ENCODE data around the gene TOM1L2.
A peak's percentile ranks its signal among the peaks of the same experiment; 100 is the strongest.

The TOM1L2 gene

DNA sequence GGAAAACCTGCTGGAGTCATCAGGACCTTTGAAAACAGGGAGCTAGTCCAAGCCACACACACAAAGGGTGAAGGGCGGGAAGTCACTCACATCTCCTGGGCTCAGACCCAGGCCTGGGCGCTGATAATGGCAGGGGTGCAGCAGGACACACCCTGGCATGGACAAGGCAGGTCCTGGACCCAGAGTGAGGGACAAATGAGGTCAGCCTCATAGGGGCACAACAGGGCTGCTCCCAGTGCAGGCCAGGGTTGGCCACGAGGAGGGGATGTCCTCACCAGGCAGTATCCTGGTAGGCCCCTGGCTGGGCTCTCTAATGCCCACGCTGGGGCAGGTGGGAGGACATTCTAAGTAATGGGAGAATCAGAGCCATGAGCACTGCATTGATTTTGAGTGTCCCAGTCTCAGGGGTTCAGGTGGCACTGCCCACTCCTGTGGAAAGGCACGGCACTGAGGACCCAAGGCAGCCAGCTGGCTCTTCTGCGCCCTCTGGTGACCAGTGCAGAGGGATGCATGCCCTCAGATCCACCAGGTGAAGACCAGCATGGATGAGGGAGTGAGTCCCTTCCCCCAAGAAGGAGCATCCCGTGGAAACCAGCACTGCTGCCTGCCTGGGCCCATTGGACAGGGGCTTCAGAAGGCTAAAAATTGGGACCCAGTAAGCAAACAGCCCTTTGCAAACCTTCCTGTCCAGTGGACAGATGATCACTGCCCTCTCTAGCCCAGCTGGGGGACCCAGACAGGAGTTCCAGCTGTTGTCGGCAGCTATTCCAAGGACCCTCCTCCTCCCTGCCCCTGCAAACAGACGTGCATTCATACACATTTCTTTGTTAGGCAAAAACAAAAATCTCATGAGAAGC lies 112.1 kb downstream of the TOM1L2 start:
- H3K4me3 ChIP-seq (ENCODE audit: insufficient read depth, low read depth, low read length, poor library complexity, severe bottlenecking): no peak overlapping the region
- H3K27me3 ChIP-seq (replicated peaks; ENCODE audit: control insufficient read depth, insufficient read depth, low read length, poor library complexity, severe bottlenecking): no peaks in the 10 kb centered on the region
- no peak overlapping the region for H3K27ac ChIP-seq (ENCODE audit: insufficient read depth, low read length, poor library complexity, severe bottlenecking)
- H3K36me3 ChIP-seq (ENCODE audit: control insufficient read depth, insufficient read depth, low read length): peaks cover 3% of the 10 kb centered on the region
- H3K9me3 ChIP-seq (ENCODE audit: control insufficient read depth, low read length): no peaks in the 10 kb centered on the region
- peak; percentile 53 to 56 (median 56) for DNase-seq
- H3K4me1 ChIP-seq (ENCODE audit: control insufficient read depth, insufficient read depth, low read length, poor library complexity, severe bottlenecking): peaks cover 13% of the 10 kb centered on the region

DNA sequence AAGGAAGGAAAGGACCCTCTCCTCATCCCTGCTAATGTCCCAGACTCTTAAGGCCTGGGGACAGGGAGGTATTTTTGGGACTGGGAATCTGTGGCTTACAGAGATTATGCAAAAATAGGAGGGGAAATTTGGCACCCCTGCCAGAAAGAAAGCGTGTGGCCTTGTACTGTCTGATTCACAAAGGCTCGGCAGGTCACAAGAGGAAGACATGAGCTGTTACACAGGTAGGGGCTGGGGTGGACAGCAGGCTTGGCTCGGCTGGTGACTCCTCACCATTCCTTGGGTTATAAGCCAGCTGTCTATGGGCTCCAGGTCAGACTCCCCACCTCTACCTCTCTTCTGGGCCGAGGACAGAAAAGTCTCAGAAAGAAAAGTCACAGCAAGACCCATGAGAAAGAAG lies 114.7 kb downstream of the TOM1L2 start:
- H3K36me3 ChIP-seq (ENCODE audit: control insufficient read depth, insufficient read depth, low read length): peaks cover 3% of the 10 kb centered on the region
- DNase-seq: no peak
- no peak overlapping the region for H3K27ac ChIP-seq (ENCODE audit: insufficient read depth, low read length, poor library complexity, severe bottlenecking)
- peaks cover 7% of the 10 kb centered on the region for H3K4me1 ChIP-seq (ENCODE audit: control insufficient read depth, insufficient read depth, low read length, poor library complexity, severe bottlenecking)
- no peaks in the 10 kb centered on the region for H3K27me3 ChIP-seq (replicated peaks; ENCODE audit: control insufficient read depth, insufficient read depth, low read length, poor library complexity, severe bottlenecking)
- H3K9me3 ChIP-seq (ENCODE audit: control insufficient read depth, low read length): no peaks in the 10 kb centered on the region
- H3K4me3 ChIP-seq (ENCODE audit: insufficient read depth, low read depth, low read length, poor library complexity, severe bottlenecking): no peak overlapping the region

DNA sequence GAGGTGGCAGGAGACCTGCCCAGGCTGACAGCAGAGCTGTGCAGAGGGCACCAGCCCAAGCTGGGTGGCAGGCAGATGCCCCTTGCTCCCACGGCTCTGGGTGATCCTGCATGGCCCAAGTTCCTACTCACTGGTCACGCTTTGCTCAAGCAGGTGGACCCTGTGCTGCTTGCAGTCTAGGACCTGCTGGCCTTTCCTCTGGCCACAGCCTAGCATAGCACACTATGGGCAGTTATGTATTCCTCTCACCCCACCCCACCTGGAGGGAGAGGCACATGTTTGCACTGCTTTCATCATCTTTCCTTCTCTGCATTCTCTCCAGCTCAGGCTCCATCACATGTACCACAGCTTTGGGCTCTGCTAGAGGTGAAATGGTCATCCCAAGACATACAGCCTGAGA lies 115.8 kb downstream of the TOM1L2 start:
- peaks cover 3% of the 10 kb centered on the region for H3K36me3 ChIP-seq (ENCODE audit: control insufficient read depth, insufficient read depth, low read length)
- H3K9me3 ChIP-seq (ENCODE audit: control insufficient read depth, low read length): no peaks in the 10 kb centered on the region
- DNase-seq: no peak
- no peak overlapping the region for H3K4me3 ChIP-seq (ENCODE audit: insufficient read depth, low read depth, low read length, poor library complexity, severe bottlenecking)
- peaks cover 7% of the 10 kb centered on the region for H3K4me1 ChIP-seq (ENCODE audit: control insufficient read depth, insufficient read depth, low read length, poor library complexity, severe bottlenecking)
- H3K27me3 ChIP-seq (replicated peaks; ENCODE audit: control insufficient read depth, insufficient read depth, low read length, poor library complexity, severe bottlenecking): no peaks in the 10 kb centered on the region
- no peak overlapping the region for H3K27ac ChIP-seq (ENCODE audit: insufficient read depth, low read length, poor library complexity, severe bottlenecking)

DNA sequence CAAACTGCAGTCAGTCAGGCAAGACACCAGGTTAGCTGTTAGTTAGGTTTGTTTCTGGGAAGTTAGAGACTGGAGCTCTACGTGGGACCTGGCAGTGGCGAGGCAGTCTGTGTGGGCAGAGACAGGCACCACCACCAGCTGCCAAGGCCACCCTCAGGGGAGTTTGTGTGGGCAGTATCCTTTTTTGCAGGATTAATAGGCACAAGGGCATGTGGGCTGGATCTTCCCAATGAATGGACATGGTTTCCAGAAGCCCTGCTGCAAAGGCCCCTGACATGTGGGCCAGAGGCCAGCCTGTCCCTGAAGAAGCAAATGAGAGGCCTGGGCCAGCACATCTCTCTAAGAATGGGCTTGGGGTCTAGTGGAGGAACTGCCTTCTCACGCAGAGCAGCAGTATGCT lies 116.2 kb downstream of the TOM1L2 start:
- H3K9me3 ChIP-seq (ENCODE audit: control insufficient read depth, low read length): no peaks in the 10 kb centered on the region
- DNase-seq: no peak
- H3K4me1 ChIP-seq (ENCODE audit: control insufficient read depth, insufficient read depth, low read length, poor library complexity, severe bottlenecking): peaks cover 7% of the 10 kb centered on the region
- H3K27ac ChIP-seq (ENCODE audit: insufficient read depth, low read length, poor library complexity, severe bottlenecking): no peak overlapping the region
- H3K27me3 ChIP-seq (replicated peaks; ENCODE audit: control insufficient read depth, insufficient read depth, low read length, poor library complexity, severe bottlenecking): no peaks in the 10 kb centered on the region
- H3K36me3 ChIP-seq (ENCODE audit: control insufficient read depth, insufficient read depth, low read length): no peaks in the 10 kb centered on the region
- no peak overlapping the region for H3K4me3 ChIP-seq (ENCODE audit: insufficient read depth, low read depth, low read length, poor library complexity, severe bottlenecking)

DNA sequence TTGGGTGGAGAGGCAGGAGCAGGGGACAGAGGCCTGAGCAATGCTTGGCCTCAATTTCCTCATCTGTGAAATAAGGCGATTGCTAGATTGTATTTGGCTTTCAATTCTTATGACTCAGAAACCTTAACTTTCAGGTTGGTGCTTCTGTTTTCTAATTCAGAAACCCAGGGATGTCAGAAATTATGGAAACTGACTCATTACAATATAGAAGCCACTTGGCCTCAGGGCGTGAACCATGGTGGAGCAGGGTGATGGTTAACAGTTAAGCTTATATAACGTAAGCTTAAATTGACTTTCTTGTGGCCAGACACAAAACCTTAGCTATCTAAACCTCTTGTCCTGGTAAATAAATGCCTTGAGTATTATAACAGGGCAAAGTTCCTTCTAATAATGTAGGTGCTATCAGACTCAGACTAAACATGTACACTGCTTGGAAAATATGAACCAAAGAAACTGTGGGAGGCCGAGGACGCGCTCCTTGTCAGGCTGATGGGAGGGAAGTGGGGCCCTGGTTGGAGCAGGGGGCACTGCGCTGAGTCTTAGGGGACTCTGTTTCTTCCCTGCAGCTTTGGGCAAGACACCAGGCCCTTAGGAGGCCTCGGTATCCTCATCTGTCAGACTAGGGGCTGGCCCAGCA lies 118.3 kb downstream of the TOM1L2 start:
- Histone ChIP-seq H3K9me3 (ENCODE audit: control insufficient read depth, low read length) (no peaks in the 10 kb centered on the region), H3K36me3 (ENCODE audit: control insufficient read depth, insufficient read depth, low read length) (no peaks in the 10 kb centered on the region), H3K4me1 (ENCODE audit: control insufficient read depth, insufficient read depth, low read length, poor library complexity, severe bottlenecking) (peaks cover 19% of the 10 kb centered on the region), H3K27ac (ENCODE audit: insufficient read depth, low read length, poor library complexity, severe bottlenecking) (no peak overlapping the region), H3K27me3 (replicated peaks; ENCODE audit: control insufficient read depth, insufficient read depth, low read length, poor library complexity, severe bottlenecking) (no peaks in the 10 kb centered on the region), H3K4me3 (ENCODE audit: insufficient read depth, low read depth, low read length, poor library complexity, severe bottlenecking) (no peak overlapping the region)
- no peak for DNase-seq

DNA sequence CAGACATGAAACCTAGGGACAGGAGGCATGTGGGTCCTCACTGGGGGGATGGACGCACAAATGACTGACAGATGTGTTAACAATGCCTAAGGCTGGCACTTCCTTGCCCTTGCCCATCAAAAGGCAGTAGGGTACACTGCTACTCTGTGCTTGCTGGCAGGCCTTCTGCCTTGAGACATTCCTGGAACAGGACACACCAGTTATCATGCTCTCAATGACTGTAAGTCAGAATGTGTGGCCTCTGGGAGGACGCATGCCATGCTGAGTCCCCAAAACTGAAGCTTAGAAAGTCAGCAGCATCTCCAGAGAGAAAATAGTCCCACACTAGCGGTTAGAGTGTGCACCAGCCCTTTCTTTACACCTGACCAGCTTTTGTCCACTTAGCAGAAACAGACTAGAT lies 119.3 kb downstream of the TOM1L2 start:
- H3K27me3 ChIP-seq (replicated peaks; ENCODE audit: control insufficient read depth, insufficient read depth, low read length, poor library complexity, severe bottlenecking): no peaks in the 10 kb centered on the region
- H3K4me3 ChIP-seq (ENCODE audit: insufficient read depth, low read depth, low read length, poor library complexity, severe bottlenecking): no peak overlapping the region
- no peaks in the 10 kb centered on the region for H3K36me3 ChIP-seq (ENCODE audit: control insufficient read depth, insufficient read depth, low read length)
- H3K27ac ChIP-seq (ENCODE audit: insufficient read depth, low read length, poor library complexity, severe bottlenecking): no peak overlapping the region
- H3K9me3 ChIP-seq (ENCODE audit: control insufficient read depth, low read length): no peaks in the 10 kb centered on the region
- peaks cover 29% of the 10 kb centered on the region for H3K4me1 ChIP-seq (ENCODE audit: control insufficient read depth, insufficient read depth, low read length, poor library complexity, severe bottlenecking)
- no peak for DNase-seq

DNA sequence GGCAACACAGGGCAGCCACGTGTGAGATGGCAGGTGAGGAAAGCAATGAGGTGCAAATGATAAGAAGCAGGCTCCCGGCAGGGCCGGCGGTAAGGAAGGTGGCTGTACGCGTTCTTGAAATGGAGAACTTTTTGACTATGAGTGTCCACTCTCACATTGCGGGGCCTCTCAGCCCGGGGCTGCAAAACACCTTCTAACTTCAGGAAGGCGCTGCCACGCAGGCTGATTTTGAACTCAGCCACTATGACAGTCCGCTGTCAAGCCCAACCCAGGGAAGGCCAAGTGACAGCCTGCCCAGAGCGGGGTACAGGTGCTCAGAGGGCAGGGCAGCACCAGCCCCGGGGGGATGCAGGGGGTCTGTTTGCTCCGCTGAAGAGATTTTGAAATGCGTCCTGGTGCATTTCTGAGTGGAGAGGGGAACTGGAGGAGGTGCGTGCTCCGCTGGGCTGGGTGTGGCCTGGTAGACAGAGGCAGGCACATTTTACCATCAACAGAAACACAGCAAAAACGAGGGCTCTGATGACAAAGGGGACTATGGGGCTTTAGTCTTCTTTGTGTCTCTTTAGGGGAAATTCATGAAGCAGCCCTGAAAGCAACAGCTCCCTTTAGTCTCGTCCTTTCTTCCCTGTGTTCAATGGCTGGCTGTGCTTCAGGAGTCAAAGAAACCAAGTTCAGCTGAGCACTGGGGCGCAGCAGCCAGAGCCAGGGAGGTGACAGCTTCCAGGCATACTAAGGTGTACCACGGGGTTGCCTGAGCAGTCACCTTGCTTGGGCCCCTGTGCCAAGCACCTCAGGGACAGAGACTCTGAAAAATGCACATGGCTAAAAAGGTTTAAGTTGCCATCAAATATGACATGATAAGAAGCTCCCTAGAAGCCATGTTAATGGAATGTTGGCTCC lies 120.8 kb downstream of the TOM1L2 start:
- H3K4me3 ChIP-seq (ENCODE audit: insufficient read depth, low read depth, low read length, poor library complexity, severe bottlenecking): no peak overlapping the region
- no peaks in the 10 kb centered on the region for H3K27me3 ChIP-seq (replicated peaks; ENCODE audit: control insufficient read depth, insufficient read depth, low read length, poor library complexity, severe bottlenecking)
- DNase-seq: no peak
- H3K4me1 ChIP-seq (ENCODE audit: control insufficient read depth, insufficient read depth, low read length, poor library complexity, severe bottlenecking): peaks cover 36% of the 10 kb centered on the region
- no peaks in the 10 kb centered on the region for H3K9me3 ChIP-seq (ENCODE audit: control insufficient read depth, low read length)
- peak overlapping the region; percentile 22 for H3K27ac ChIP-seq (ENCODE audit: insufficient read depth, low read length, poor library complexity, severe bottlenecking)
- no peaks in the 10 kb centered on the region for H3K36me3 ChIP-seq (ENCODE audit: control insufficient read depth, insufficient read depth, low read length)

DNA sequence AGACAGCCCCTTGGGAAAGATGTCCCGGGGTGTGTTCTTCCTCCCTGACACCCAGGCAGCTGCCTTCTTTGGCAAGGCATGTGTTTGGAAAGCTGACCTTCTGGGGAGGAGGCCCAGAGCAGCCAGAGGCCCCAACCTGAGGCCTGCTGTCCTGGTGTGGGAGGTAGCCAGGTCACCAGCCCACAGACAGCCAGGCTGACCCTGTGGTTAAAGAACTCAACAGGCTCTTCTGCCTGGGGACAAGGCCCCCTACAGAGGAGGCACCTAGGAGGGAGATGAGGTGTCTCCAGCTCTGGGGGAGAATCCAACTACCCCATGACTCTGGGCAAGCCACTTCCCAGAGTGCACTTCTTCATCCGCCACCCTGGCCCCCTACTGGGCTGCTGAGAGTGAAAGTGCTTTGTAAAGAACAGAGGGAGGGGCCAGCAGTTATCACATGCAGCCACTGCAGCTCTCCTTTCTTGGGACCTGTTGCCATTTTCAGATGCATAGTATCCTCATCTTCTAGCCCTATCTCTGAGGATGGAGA lies 122.3 kb downstream of the TOM1L2 start:
- Histone ChIP-seq H3K4me1 (ENCODE audit: control insufficient read depth, insufficient read depth, low read length, poor library complexity, severe bottlenecking) (peaks cover 36% of the 10 kb centered on the region), H3K36me3 (ENCODE audit: control insufficient read depth, insufficient read depth, low read length) (no peaks in the 10 kb centered on the region), H3K27ac (ENCODE audit: insufficient read depth, low read length, poor library complexity, severe bottlenecking) (peak overlapping the region; percentile 80)

DNA sequence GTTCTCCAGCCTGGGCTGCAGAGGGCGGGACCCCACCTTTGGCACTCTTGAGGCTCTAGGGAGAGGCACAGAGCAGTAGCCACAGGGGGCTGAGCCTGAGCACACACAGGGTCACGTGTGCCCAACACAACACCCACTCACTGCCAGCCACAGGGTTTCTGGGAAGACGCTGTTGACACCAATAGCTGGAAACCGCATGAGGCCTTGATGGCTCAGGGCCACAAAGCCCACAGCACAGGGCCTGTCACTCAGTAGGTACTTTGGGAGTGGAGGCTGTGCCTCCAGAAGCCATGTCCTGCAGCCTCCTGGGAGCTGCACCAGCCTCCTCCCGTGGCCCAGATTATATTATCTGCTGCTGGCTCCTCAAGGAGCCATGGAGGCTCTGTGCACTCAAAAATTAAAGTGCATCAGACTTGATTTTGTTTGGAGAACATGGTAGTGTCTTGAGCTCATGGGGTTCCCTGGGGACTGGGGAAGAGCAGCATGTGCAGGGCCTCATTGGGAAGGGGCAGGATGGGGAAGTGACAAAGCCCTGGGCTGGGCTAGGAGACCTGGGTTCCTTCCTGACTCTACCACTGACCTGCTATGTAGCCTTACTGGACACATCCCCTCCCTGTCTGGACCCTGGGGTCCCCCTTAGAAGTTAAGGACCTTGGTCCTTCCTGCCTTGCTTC lies 122.9 kb downstream of the TOM1L2 start:
- Histone ChIP-seq H3K36me3 (ENCODE audit: control insufficient read depth, insufficient read depth, low read length) (no peaks in the 10 kb centered on the region), H3K4me3 (ENCODE audit: insufficient read depth, low read depth, low read length, poor library complexity, severe bottlenecking) (no peak overlapping the region), H3K4me1 (ENCODE audit: control insufficient read depth, insufficient read depth, low read length, poor library complexity, severe bottlenecking) (peaks cover 36% of the 10 kb centered on the region), H3K9me3 (ENCODE audit: control insufficient read depth, low read length) (no peaks in the 10 kb centered on the region), H3K27me3 (replicated peaks; ENCODE audit: control insufficient read depth, insufficient read depth, low read length, poor library complexity, severe bottlenecking) (no peaks in the 10 kb centered on the region), H3K27ac (ENCODE audit: insufficient read depth, low read length, poor library complexity, severe bottlenecking) (peak overlapping the region; percentile 80)
- peak; percentile 67 to 73 (median 71) for DNase-seq

More for the DNA sequence above, 122.3 kb downstream of the TOM1L2 start:
- H3K4me3 ChIP-seq (ENCODE audit: insufficient read depth, low read depth, low read length, poor library complexity, severe bottlenecking): no peak overlapping the region
- H3K27me3 ChIP-seq (replicated peaks; ENCODE audit: control insufficient read depth, insufficient read depth, low read length, poor library complexity, severe bottlenecking): no peaks in the 10 kb centered on the region
- H3K9me3 ChIP-seq (ENCODE audit: control insufficient read depth, low read length): no peaks in the 10 kb centered on the region
- peak; percentile 46 to 55 (median 52) for DNase-seq

Measured in effector memory CD4-positive, alpha-beta T cell (primary cell).